Fibroblast of villous mesenchyme (primary cell): Measurements from ENCODE around the gene DAB2. TPM values are rescaled to one million over a fixed set of nuclear protein-coding genes. Genes with fewer than 3 reads are reported as not detected.
A peak's percentile ranks its signal among the peaks of the same experiment; 100 is the strongest.

ENCODE experiments used
- DNase-seq: peaks from one replicate; pipeline ENCODE4 v3.0.0-alpha.2; 2010; ENCODE audit warnings: low read depth
- H3K4me3 ChIP-seq: 2 replicates; pipeline ENCODE4 v1.5.1; 2011; ENCODE audit warnings: low read depth, mild to moderate bottlenecking, low read length
- total RNA-seq: library from RNA; depleted of rRNA; stranded (reverse); fragments of >200 nt; gene quantifications from 2 replicates; pipeline ENCODE4 v1.2.3, GENCODE V29; 2012
- TF ChIP-seq, protein P1 (sequence below): IDR thresholded peaks from 2 replicates; pipeline ENCODE4 v1.5.1; 2012; ENCODE audit warnings: low read depth, mild to moderate bottlenecking, low read length; ENCODE audit not compliant: insufficient read depth

The DAB2 gene
- total RNA-seq, 1 donor = 332 TPM

DNA sequence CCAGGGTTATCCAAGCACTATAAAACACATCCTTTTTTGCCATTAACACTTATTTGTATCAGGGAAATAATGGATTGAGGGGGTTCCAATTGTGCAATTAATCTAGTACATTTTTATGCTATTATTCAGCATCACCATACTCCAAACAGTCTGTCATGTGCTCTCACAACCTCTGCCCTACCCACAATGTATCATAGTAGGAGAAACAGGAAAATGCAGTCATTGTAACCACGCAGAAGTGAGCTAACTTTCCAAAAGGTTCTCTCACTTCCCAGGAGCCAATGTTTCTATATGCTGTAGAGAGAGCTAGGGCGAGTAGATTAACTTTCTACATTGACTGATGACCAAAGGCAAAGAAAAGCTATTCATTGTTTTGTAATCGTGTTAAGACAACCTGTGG is 29.8 kb downstream of the DAB2 start:
- TF ChIP-seq, protein P1, sequence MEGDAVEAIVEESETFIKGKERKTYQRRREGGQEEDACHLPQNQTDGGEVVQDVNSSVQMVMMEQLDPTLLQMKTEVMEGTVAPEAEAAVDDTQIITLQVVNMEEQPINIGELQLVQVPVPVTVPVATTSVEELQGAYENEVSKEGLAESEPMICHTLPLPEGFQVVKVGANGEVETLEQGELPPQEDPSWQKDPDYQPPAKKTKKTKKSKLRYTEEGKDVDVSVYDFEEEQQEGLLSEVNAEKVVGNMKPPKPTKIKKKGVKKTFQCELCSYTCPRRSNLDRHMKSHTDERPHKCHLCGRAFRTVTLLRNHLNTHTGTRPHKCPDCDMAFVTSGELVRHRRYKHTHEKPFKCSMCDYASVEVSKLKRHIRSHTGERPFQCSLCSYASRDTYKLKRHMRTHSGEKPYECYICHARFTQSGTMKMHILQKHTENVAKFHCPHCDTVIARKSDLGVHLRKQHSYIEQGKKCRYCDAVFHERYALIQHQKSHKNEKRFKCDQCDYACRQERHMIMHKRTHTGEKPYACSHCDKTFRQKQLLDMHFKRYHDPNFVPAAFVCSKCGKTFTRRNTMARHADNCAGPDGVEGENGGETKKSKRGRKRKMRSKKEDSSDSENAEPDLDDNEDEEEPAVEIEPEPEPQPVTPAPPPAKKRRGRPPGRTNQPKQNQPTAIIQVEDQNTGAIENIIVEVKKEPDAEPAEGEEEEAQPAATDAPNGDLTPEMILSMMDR = no peak
- H3K4me3 ChIP-seq = no peak overlapping the region
- peak; percentile 76 for DNase-seq

DNA sequence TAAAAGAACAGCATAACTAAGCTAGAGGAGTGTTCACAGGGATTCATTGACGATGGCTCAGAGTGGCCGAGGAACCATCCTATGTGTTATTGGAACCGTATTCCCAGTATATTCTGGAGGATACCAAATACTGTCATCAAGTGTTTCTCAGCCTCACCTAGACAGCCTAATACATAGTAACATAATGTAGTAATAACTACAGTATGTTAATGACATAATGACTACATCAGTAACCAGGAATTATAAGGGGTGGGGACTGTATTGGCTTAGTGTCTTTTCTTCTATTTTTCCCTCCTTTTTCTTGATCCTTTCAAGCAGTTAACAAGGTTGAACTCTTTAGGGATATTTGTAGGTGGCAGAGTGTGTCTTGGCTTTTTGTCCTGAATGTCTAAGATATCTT is 33.8 kb downstream of the DAB2 start:
- TF ChIP-seq, protein P1 = no peak
- no peak overlapping the region for H3K4me3 ChIP-seq

DNA sequence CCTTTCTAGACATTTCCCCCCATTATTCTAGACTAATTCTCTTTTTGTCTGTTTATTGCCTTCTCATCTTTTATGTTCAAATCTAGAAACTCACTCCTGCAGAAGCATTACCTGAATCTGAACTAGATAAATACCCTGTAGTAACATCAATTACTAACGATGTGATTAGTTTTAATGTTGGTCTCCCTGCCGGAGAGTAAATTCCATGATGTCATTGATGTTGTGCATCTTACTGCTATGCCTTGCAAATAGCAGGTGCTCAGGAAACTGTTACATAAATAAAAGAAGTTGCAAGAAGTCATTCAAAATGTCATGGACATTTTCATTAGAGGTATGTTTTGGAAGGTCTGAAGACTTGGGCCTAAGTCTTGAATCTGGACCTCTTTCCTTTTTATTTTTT is 37.5 kb downstream of the DAB2 start:
- no peak for DNase-seq
- TF ChIP-seq, protein P1 = no peak
- H3K4me3 ChIP-seq = no peak overlapping the region

More for the DNA sequence above, 33.8 kb downstream of the DAB2 start:
- no peak for DNase-seq

DNA sequence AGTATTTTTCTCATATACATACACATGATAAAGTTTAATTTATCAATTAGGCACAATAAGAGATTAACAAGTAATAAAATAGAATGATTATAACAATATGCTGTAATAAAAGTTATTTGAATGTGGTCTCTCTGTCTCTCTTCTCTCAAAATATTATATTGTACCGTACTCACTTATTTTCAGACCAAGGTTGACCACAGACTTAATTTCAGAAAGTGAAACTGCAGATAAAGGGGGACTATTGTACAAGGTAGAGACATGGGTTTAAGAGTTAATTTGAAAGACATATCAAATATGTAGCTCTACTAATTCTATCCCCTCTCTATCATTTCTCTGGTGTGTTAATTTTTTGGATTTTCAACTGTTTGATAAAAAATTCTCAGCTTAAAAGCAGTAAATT is 40.5 kb downstream of the DAB2 start:
- H3K4me3 ChIP-seq = no peak overlapping the region
- no peak for DNase-seq
- TF ChIP-seq, protein P1 = no peak

DNA sequence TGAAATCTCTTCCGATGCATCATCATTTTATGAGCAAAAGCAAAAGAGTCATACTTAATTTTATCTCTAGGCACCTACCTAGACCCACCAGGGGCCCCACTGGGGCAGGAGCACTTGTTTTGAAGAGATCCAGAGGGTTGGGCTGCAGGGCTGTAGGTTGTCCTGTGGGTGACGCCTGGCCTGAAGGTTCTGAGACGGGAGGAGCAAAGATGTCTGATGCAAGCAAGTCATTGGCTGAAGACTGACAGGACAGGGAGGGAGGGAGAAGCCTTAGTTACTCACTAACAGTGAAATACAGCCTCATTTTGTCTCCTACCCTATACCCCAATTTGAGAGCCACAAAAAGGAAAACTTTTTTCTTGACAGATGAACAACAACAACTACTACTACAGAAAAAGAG is 43.4 kb downstream of the DAB2 start:
- TF ChIP-seq, protein P1 = no peak

DNA sequence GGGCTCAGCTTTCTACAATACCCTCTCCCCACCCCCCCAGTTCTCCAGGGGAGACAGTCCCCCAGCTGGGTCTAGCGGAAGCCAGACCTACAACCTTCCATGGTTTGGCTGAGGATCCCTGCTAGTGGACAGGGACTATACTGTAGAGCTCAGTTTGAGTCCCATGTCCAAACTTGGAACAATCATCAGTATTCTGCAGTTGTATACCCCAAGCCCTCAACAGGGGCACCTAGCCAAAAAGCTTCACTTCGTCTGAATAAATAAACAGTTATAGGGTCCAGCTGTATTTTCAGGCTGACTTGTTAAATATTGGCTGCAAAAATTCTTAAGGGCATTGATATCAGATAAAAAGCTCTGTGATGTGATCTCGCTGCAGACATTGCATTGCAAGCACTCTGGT is 45.1 kb downstream of the DAB2 start:
- H3K4me3 ChIP-seq = no peak overlapping the region
- TF ChIP-seq, protein P1 = no peak
- DNase-seq = no peak

More for the DNA sequence above, 43.4 kb downstream of the DAB2 start:
- no peak overlapping the region for H3K4me3 ChIP-seq
- DNase-seq = no peak

DNA sequence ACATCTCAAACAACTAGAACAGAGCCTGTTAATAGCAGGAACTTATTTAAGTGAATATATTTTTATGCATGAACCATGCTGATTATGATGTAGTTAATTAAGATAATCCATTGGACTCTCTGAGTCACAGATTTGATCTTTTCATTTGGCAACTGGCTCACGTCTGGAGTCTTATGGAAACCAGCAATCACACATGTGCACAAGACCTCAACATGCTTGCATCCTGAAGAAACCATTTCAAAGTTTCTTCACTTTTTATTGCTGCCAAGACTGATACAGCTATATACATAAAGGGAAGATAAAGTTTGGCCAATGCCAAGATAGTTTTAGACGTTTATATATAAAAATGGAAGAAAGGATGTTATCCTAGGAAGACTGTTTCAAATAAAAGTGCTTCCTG is 47.2 kb downstream of the DAB2 start:
- no peak overlapping the region for H3K4me3 ChIP-seq
- no peak for DNase-seq
- TF ChIP-seq, protein P1 = no peak
